HCT116 (cell line): Measurements from ENCODE around the gene TRIM4. TPM values are rescaled to one million over a fixed set of nuclear protein-coding genes. Genes with fewer than 3 reads are reported as not detected.

ENCODE experiments used
- ATAC-seq: fragments of 200-7000 bp; cut with Tn5 transposase; 2 replicates; pipeline ENCODE4 v1.9.1; 2020; ENCODE audit warnings: mild to moderate bottlenecking, moderate library complexity
- BruUV-seq: library from RNA; stranded (reverse); fragments of 400-500 nt; replicated peaks from 2 replicates; lab custom pipeline; 2021; lab: Mats Ljungman, UMichigan
- CTCF ChIA-PET: fragments of 300-600 bp; sonication (Branson Sonifier 250); formaldehyde crosslinking; loops from one replicate; lab custom pipeline; 2021; ENCODE audit warnings: antibody characterized with exemption; lab: Charles Lee
- POLR2A ChIA-PET: fragments of 300-600, 350-600 bp; sonication (Branson Sonifier 250); formaldehyde crosslinking; loops from one replicate; lab custom pipeline; 2021; ENCODE audit warnings: antibody characterized with exemption; lab: Charles Lee
- RAD21 ChIA-PET, 2 experiments: fragments of 300-600 bp; sonication (Branson Sonifier 250); formaldehyde crosslinking; loops; one replicate each; lab custom pipeline; 2023; ENCODE audit warnings: low total read pairs in 2 of 2; ENCODE audit not compliant: uncharacterized antibody in 2 of 2, unreplicated experiment in 2 of 2, low non-redundant PET in 1 of 2; lab: Charles Lee
- DNase-seq: peaks from one replicate; pipeline ENCODE4 v3.0.0-alpha.2; 2010; ENCODE audit warnings: low read depth, low spot score
- H2AFZ ChIP-seq: fragments of 200-600 bp; shearing (Covaris generic), sonication (generic); 2 replicates; pipeline ENCODE4 v1.6.1; 2017; ENCODE audit warnings: low read depth, mixed run types, mixed read lengths, antibody characterized with exemption, low read length; ENCODE audit not compliant: poor library complexity, severe bottlenecking
- H3K27ac ChIP-seq: 2 replicates; pipeline ENCODE4 v1.5.1; 2012; ENCODE audit warnings: low read depth, low read length
- H3K27me3 ChIP-seq: fragments of 200-600 bp; sonication (generic); 2 replicates; pipeline ENCODE4 v1.6.1; 2016; ENCODE audit warnings: mixed run types, low read length, mixed read lengths; ENCODE audit not compliant: insufficient read depth
- H3K36me3 ChIP-seq, 2 experiments: fragments of 200-500 bp in 1 of 2; fragments of 200-600 bp in 1 of 2; sonication (Bioruptor generic) in 1 of 2; sonication (generic) in 1 of 2; 2 replicates each; pipeline versions ENCODE4 v1.5.1 to v1.6.1; 2014 to 2016; ENCODE audit warnings: low read length in 2 of 2, inconsistent platforms in 1 of 2, mixed read lengths in 1 of 2, mixed run types in 1 of 2; ENCODE audit not compliant: insufficient read depth in 2 of 2, control insufficient read depth in 1 of 2
- H3K4me1 ChIP-seq, 2 experiments: fragments of 200-600 bp in 1 of 2; sonication (generic) in 1 of 2; 2 replicates each; pipeline versions ENCODE4 v1.5.1 to v1.6.1; 2012 to 2017; ENCODE audit warnings: low read length in 2 of 2, inconsistent platforms in 1 of 2, mild to moderate bottlenecking in 1 of 2, mixed read lengths in 1 of 2, mixed run types in 1 of 2, moderate library complexity in 1 of 2; ENCODE audit not compliant: insufficient read depth in 2 of 2, control insufficient read depth in 1 of 2
- H3K4me2 ChIP-seq: fragments of 200-600 bp; sonication (generic); 2 replicates; pipeline ENCODE4 v1.6.1; 2017; ENCODE audit warnings: mixed run types, low read length, mixed read lengths
- H3K4me3 ChIP-seq, 2 experiments: fragments of 200-600 bp in 1 of 2; sonication (generic) in 1 of 2; replicated peaks in 1 of 2; 2 replicates each; pipeline ENCODE4 v1.5.1; 2011 to 2016; ENCODE audit warnings: low read length in 2 of 2, control low read depth in 1 of 2, low read depth in 1 of 2, mild to moderate bottlenecking in 1 of 2, mixed read lengths in 1 of 2, mixed run types in 1 of 2
- H3K79me2 ChIP-seq: fragments of 200-600 bp; sonication (generic); 2 replicates; pipeline ENCODE4 v1.6.1; 2017; ENCODE audit warnings: mild to moderate bottlenecking, mixed run types, low read length, moderate library complexity, mixed read lengths; ENCODE audit not compliant: insufficient read depth
- H3K9ac ChIP-seq: fragments of 200-600 bp; sonication (generic); 2 replicates; pipeline ENCODE4 v1.6.1; 2016; ENCODE audit warnings: low read length, mixed read lengths
- H3K9me2 ChIP-seq: fragments of 200-600 bp; sonication (generic), shearing (Covaris generic); 2 replicates; pipeline ENCODE4 v1.6.1; 2017; ENCODE audit warnings: mixed run types, mild to moderate bottlenecking, moderate library complexity; ENCODE audit not compliant: insufficient read depth
- H3K9me3 ChIP-seq, 2 experiments: fragments of 200-500 bp in 1 of 2; fragments of 200-600 bp in 1 of 2; sonication (Bioruptor generic) in 1 of 2; sonication (generic) in 1 of 2; 2 replicates each; pipeline ENCODE4 v1.6.1; 2014 to 2017; ENCODE audit warnings: low read length in 2 of 2, mixed read lengths in 2 of 2, inconsistent platforms in 1 of 2, low read depth in 1 of 2, mild to moderate bottlenecking in 1 of 2, mixed run types in 1 of 2, moderate library complexity in 1 of 2; ENCODE audit not compliant: control insufficient read depth in 1 of 2, insufficient read depth in 1 of 2
- H4K20me1 ChIP-seq: fragments of 200-600 bp; sonication (generic), shearing (Covaris generic); 2 replicates; pipeline ENCODE4 v1.6.1; 2017; ENCODE audit warnings: mixed run types, mild to moderate bottlenecking, moderate library complexity; ENCODE audit not compliant: insufficient read depth
- CBX3 ChIP-seq: IDR thresholded peaks from 2 replicates; pipeline ENCODE4 v1.6.1; 2012; ENCODE audit warnings: low read depth
- CEBPB ChIP-seq: IDR thresholded peaks from 2 replicates; pipeline ENCODE4 v1.6.1; 2012; ENCODE audit warnings: low read depth
- EGR1 ChIP-seq: IDR thresholded peaks from 2 replicates; pipeline ENCODE4 v1.6.1; 2012; ENCODE audit warnings: low read depth
- POLR2AphosphoS5 ChIP-seq: IDR thresholded peaks from 2 replicates; pipeline ENCODE4 v1.6.1; 2011; ENCODE audit warnings: mild to moderate bottlenecking, low read depth, low read length, moderate library complexity
- RAD21 ChIP-seq: IDR thresholded peaks from 2 replicates; pipeline ENCODE4 v1.6.1; 2012; ENCODE audit warnings: low read depth, mild to moderate bottlenecking
- SP1 ChIP-seq: IDR thresholded peaks from 2 replicates; pipeline ENCODE4 v1.6.1; 2012; ENCODE audit warnings: low read depth
- TCF7L2 ChIP-seq: IDR thresholded peaks from 2 replicates; pipeline ENCODE4 v1.7.0; 2011; ENCODE audit warnings: borderline replicate concordance, inconsistent platforms; ENCODE audit not compliant: insufficient read depth, insufficient read length; ENCODE audit errors: extremely low read depth
- ZNF274 ChIP-seq: fragments of 200-500 bp; sonication (Bioruptor generic); IDR thresholded peaks from 2 replicates; pipeline ENCODE4 v1.6.1; 2014; ENCODE audit warnings: mild to moderate bottlenecking, low read depth, low read length, inconsistent platforms
- intact Hi-C: fragments of 100-400 bp; cut with micrococcal nuclease; formaldehyde crosslinking; loops from 2 replicates; pipeline ENCODE4 v1.10.0; 2022
- total RNA-seq: library from RNA; stranded (reverse); gene quantifications from one replicate; pipeline ENCODE4 v1.2.1, GENCODE V29; 2021; ENCODE audit not compliant: unreplicated experiment
- TF ChIP-seq, protein P1 (sequence below): IDR thresholded peaks from 2 replicates; pipeline ENCODE4 v1.6.1; 2012

Gene TRIM4
- total RNA-seq, 1 experiment from 2014 or later = 25.1 TPM

DNA sequence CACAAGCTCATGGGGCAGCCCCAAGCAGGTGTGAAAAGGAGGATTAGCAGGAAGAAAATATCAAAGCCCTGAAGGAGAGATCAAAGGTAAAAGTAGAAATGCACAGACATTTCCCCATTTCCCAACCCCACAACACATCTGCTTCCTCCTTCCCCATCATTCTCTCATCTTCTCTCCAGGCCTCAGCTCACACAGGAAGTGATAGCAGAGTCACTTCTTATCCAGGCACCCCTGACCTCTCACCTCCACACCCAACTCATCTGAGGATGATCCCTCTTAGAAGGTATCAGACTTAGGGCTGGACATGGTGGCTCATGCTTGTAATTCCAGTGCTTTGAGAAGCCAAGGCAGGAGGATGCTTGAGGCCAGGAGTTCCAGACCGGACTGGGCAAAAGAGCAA lies 28.3 kb upstream of the TRIM4 start:
- ChIA-PET CTCF (no interaction called here), POLR2A (no interaction called here), RAD21 (no interaction called here)
- Histone ChIP-seq H3K4me3 (no peak overlapping the region), H2AFZ (no peak overlapping the region), H3K79me2 (no peaks in the 10 kb centered on the region), H3K9me3 (no peaks in the 10 kb centered on the region; a peak in 1 of 4 replicates), H3K9ac (no peak overlapping the region), H3K4me2 (no peak overlapping the region), H3K36me3 (no peaks in the 10 kb centered on the region), H3K27me3 (no peaks in the 10 kb centered on the region), H3K9me2 (no peaks in the 10 kb centered on the region), H3K4me1 (no peaks in the 10 kb centered on the region), H3K27ac (no peak overlapping the region), H4K20me1 (no peaks in the 10 kb centered on the region)
- ATAC-seq = no peak
- BruUV-seq = no TSS peak
- no peak for DNase-seq
- TF ChIP-seq EGR1 (no peak), RAD21 (no peak), POLR2AphosphoS5 (no peak)
- TF ChIP-seq, protein P1, sequence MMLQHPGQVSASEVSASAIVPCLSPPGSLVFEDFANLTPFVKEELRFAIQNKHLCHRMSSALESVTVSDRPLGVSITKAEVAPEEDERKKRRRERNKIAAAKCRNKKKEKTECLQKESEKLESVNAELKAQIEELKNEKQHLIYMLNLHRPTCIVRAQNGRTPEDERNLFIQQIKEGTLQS = no peak
- intact Hi-C loops = no loop called here

DNA sequence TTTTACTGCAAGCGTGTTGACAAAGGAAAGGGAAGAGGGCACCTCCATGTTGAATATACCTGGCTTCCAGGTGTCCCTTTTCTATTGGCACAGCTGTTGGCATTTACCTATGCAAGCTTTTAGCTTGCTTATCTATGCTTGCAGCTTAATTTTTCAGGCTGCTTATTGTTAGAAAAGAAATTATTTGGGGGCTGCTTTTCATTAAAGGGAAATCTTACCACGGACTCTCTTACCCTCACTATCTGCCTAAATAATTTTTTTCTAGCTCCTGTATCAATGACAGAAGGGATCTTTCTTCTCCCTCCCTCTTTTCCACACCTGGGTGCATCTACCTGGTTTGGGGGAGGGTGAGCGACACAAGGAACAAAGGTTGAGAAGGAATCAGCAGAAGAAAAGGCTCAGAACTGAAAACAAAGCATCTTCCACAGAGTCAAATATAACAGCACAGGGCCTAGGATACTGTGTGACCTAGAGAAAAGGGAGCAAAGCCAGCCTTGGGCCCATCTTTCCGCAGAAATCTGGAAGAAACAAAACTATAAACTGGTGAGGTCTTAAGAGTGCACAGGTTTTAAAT lies 25.3 kb upstream of the TRIM4 start:
- H3K27ac ChIP-seq = no peak overlapping the region
- CTCF ChIA-PET = no interaction called here
- POLR2A ChIA-PET = no interaction called here

More for the DNA sequence above, 25.3 kb upstream of the TRIM4 start:
- Histone ChIP-seq H3K4me2 (no peak overlapping the region), H3K4me3 (no peak overlapping the region), H3K27me3 (no peaks in the 10 kb centered on the region), H3K4me1 (no peaks in the 10 kb centered on the region), H4K20me1 (no peaks in the 10 kb centered on the region), H2AFZ (no peak overlapping the region), H3K36me3 (no peaks in the 10 kb centered on the region), H3K79me2 (no peaks in the 10 kb centered on the region), H3K9me3 (peaks cover 0 to 1% of the 10 kb centered on the region in 2 experiments; a peak in 2 of 4 replicates), H3K9ac (no peak overlapping the region), H3K9me2 (no peaks in the 10 kb centered on the region)
- DNase-seq = no peak
- RAD21 ChIA-PET = no interaction called here
- no peak for ATAC-seq
- no TSS peak for BruUV-seq
- TF ChIP-seq CBX3 (no peak), ZNF274 (no peak), SP1 (no peak), RAD21 (no peak), TCF7L2 (no peak), CEBPB (no peak)
- intact Hi-C loops = no loop called here
